Colonic mucosa (tissue), 4 donors: ENCODE data around the gene CCNH. TPM values are rescaled to one million over a fixed set of nuclear protein-coding genes. Genes with fewer than 3 reads are reported as not detected.

Source experiments
- DNase-seq: peaks from one replicate; pipeline ENCODE4 v3.0.0-alpha.2; 2020
- H3K27ac ChIP-seq: fragments of 200-600 bp; one replicate; pipeline ENCODE4 v1.8.0; 2021
- H3K27me3 ChIP-seq: fragments of 200-600 bp; one replicate; pipeline ENCODE4 v1.8.0; 2021
- H3K36me3 ChIP-seq: fragments of 200-600 bp; one replicate; pipeline ENCODE4 v1.8.0; 2021
- H3K4me1 ChIP-seq: fragments of 200-600 bp; one replicate; pipeline ENCODE4 v1.8.0; 2021; ENCODE audit warnings: mild to moderate bottlenecking
- H3K4me3 ChIP-seq: fragments of 200-600 bp; one replicate; pipeline ENCODE4 v1.8.0; 2021
- H3K9ac ChIP-seq, 2 donors: one replicate each; pipeline ENCODE4 v1.7.0; 2013; ENCODE audit warnings: control low read depth in 2 of 2, low read depth in 2 of 2, low read length in 2 of 2
- H3K9me3 ChIP-seq: fragments of 200-600 bp; one replicate; pipeline ENCODE4 v1.8.0; 2021
- intact Hi-C: fragments of 100-400 bp; cut with DNase I; formaldehyde crosslinking; loops from one replicate; pipeline ENCODE4 v1.14.1; 2022
- total RNA-seq, 2 donors: library from RNA; stranded (reverse); fragmentation: NEBNext Ultra II Directional in 1 of 2; extraction: Animal tissue kit (Norgen Biotek cat#: 25700) in 1 of 2; gene quantifications; one replicate each; pipeline ENCODE4 v1.2.1, GENCODE V29; 2021
- TF ChIP-seq, protein P1 (sequence below): fragments of 200-600 bp; IDR thresholded peaks from one replicate; pipeline ENCODE4 v1.8.0; 2022; ENCODE audit warnings: antibody characterized with exemption, mild to moderate bottlenecking
- donor health status: healthy.
- donor health status: DM: no; HTN: no; CAD: no.
- donor health status: DM: no; HTN: no; CAD: no.

CCNH gene
- total RNA-seq, 2 donors from 2014 or later: 36.3 to 41.1 TPM

GRCh38 chr5:87438231-87438630, 25.5 kb upstream of the CCNH start:
- H3K36me3 ChIP-seq: no peaks in the 10 kb centered on the region
- TF ChIP-seq, protein P1, sequence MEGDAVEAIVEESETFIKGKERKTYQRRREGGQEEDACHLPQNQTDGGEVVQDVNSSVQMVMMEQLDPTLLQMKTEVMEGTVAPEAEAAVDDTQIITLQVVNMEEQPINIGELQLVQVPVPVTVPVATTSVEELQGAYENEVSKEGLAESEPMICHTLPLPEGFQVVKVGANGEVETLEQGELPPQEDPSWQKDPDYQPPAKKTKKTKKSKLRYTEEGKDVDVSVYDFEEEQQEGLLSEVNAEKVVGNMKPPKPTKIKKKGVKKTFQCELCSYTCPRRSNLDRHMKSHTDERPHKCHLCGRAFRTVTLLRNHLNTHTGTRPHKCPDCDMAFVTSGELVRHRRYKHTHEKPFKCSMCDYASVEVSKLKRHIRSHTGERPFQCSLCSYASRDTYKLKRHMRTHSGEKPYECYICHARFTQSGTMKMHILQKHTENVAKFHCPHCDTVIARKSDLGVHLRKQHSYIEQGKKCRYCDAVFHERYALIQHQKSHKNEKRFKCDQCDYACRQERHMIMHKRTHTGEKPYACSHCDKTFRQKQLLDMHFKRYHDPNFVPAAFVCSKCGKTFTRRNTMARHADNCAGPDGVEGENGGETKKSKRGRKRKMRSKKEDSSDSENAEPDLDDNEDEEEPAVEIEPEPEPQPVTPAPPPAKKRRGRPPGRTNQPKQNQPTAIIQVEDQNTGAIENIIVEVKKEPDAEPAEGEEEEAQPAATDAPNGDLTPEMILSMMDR: no peak
- no peak overlapping the region for H3K4me3 ChIP-seq
- DNase-seq: no peak
- H3K9me3 ChIP-seq: no peaks in the 10 kb centered on the region
- H3K27ac ChIP-seq: no peak overlapping the region
- no peaks in the 10 kb centered on the region for H3K4me1 ChIP-seq
- no peaks in the 10 kb centered on the region for H3K27me3 ChIP-seq
- H3K9ac ChIP-seq: no peak overlapping the region
- intact Hi-C loops: no loop called here

- Histone ChIP-seq H3K9me3 (no peaks in the 10 kb centered on the region), H3K36me3 (no peaks in the 10 kb centered on the region), H3K4me3 (no peak overlapping the region), H3K27ac (no peak overlapping the region), H3K4me1 (no peaks in the 10 kb centered on the region), H3K9ac (no peak overlapping the region), H3K27me3 (no peaks in the 10 kb centered on the region)
- no peak for DNase-seq
- intact Hi-C loops: no loop called here
- TF ChIP-seq, protein P1: no peak
Observed at GRCh38 chr5:87437724-87438123, 25.0 kb upstream of the CCNH start.

DNA sequence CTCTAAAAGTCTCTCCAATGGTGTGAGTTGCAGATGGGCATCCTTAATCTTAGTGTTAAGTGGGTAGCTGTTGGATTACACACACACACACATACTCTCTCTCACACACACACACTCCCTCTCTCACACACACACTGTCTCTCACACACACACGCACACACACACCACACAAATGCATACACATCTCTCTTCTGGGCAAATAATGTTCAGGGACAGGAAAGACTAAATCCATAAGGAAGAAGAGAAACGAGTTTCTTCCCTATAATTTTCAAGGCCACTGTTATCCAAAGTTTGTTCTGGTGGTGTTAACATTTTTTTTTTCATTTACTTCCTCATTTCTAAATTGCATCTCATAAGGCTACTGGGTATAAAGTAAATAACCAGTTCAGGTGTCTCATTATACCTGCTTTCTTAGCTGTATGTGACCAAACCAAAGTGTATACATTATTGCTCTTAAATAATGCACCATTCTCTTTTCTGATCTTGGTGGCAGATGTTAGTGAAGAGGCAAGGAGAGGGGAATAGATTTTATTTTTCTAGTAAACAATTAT, 22.5 kb upstream of the CCNH start:
- Histone ChIP-seq H3K9ac (no peak overlapping the region), H3K27me3 (no peaks in the 10 kb centered on the region), H3K36me3 (no peaks in the 10 kb centered on the region), H3K4me3 (no peak overlapping the region), H3K27ac (peak overlapping the region; percentile 53), H3K9me3 (no peaks in the 10 kb centered on the region), H3K4me1 (no peaks in the 10 kb centered on the region)
- intact Hi-C loops: no loop called here
- peak; percentile 24 for DNase-seq
- TF ChIP-seq, protein P1: no peak

- intact Hi-C loops: no loop called here
- Histone ChIP-seq H3K4me1 (no peaks in the 10 kb centered on the region), H3K27me3 (no peaks in the 10 kb centered on the region), H3K4me3 (no peak overlapping the region), H3K9me3 (no peaks in the 10 kb centered on the region), H3K27ac (peak overlapping the region; percentile 53), H3K36me3 (no peaks in the 10 kb centered on the region), H3K9ac (no peak overlapping the region)
- TF ChIP-seq, protein P1: no peak
- DNase-seq: peak; percentile 29
Observed at GRCh38 chr5:87434461-87434860, 21.7 kb upstream of the CCNH start.

DNA sequence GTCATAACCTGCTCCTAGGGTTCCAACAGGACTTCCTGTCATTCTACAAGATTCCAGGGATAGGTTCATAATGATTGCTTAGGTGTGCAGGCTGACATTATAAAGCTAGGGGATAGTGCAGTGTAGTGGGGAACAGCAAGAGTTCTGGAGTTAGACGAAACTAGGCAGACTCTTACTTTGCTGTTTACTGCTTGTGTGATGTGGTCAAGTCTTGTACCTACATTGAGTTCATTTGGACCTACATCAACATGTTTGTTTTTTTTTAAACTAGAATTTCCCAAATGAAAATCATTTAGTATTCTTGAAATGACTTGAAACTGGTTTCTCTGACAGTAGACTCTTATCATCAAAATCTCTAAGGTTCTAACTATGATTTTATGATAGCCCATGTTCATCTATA, 21.2 kb upstream of the CCNH start:
- Histone ChIP-seq H3K27me3 (no peaks in the 10 kb centered on the region), H3K9me3 (no peaks in the 10 kb centered on the region), H3K9ac (no peak overlapping the region), H3K27ac (peak overlapping the region; percentile 53), H3K4me3 (no peak overlapping the region), H3K36me3 (no peaks in the 10 kb centered on the region), H3K4me1 (no peaks in the 10 kb centered on the region)
- intact Hi-C loops: no loop called here
- TF ChIP-seq, protein P1: no peak
- DNase-seq: no peak
